A549 (cell line): ENCODE measurements around the gene SHC1.

ENCODE experiments used
- CTCF ChIP-seq: fragments of >200 bp; sonication (Bioruptor Twin); formaldehyde crosslinking; IDR thresholded peaks from 3 replicates; pipeline ENCODE4 v1.5.1; 2016
- EHMT2 ChIP-seq: fragments of 200-600 bp; sonication (generic); IDR thresholded peaks from 2 replicates; pipeline ENCODE4 v1.6.1; 2016; ENCODE audit warnings: antibody characterized with exemption, low read depth, mild to moderate bottlenecking, moderate library complexity
- EP300 ChIP-seq, 2 experiments: fragments of >200 bp; sonication (Bioruptor Twin); formaldehyde crosslinking; IDR thresholded peaks; 2 replicates in 1 of 2; 3 replicates in 1 of 2; pipeline ENCODE4 v1.6.1; 2016 to 2017
- ESRRA ChIP-seq: fragments of 150-350 bp; IDR thresholded peaks from 2 replicates; pipeline ENCODE4 v1.6.1; 2014; ENCODE audit warnings: mild to moderate bottlenecking, low read length, borderline replicate concordance
- HDAC2 ChIP-seq: fragments of 200-600 bp; sonication (generic); IDR thresholded peaks from 2 replicates; pipeline ENCODE4 v1.6.1; 2016
- KDM1A ChIP-seq: fragments of 200-600 bp; sonication (generic); IDR thresholded peaks from 2 replicates; pipeline ENCODE4 v1.6.1; 2016; ENCODE audit warnings: low read depth, mild to moderate bottlenecking
- POLR2A ChIP-seq: IDR thresholded peaks from 2 replicates; pipeline ENCODE4 v1.6.1; 2012; ENCODE audit warnings: mild to moderate bottlenecking, low read length
- POLR2AphosphoS2 ChIP-seq: conservative IDR thresholded peaks from 2 replicates; pipeline ENCODE4 v1.6.1; 2012; ENCODE audit warnings: low read length, improper control_type of control experiment, inconsistent platforms
- RAD21 ChIP-seq, 2 experiments: fragments of >200 bp in 1 of 2; sonication (Bioruptor Twin) in 1 of 2; formaldehyde crosslinking in 1 of 2; IDR thresholded peaks in 1 of 2; conservative IDR thresholded peaks in 1 of 2; 2 replicates in 1 of 2; 3 replicates in 1 of 2; pipeline ENCODE4 v1.6.1; 2012 to 2018; ENCODE audit warnings: inconsistent platforms in 1 of 2
- RARB ChIP-seq: fragments of 250-450 bp; sonication (Bioruptor Pico); IDR thresholded peaks from 2 replicates; pipeline ENCODE4 v1.8.0; 2021; ENCODE audit warnings: mild to moderate bottlenecking, moderate library complexity
- REST ChIP-seq: fragments of 200-600 bp; sonication (generic); IDR thresholded peaks from 2 replicates; pipeline ENCODE4 v1.6.1; 2016; ENCODE audit warnings: antibody characterized with exemption, mild to moderate bottlenecking, moderate library complexity

GRCh38 chr1:154951901-154952657 lies 18.5 kb downstream of the SHC1 start:
- TF ChIP-seq POLR2AphosphoS2 (no peak), CTCF (no peak), RARB (CRISPR knock-in tag) (no peak), ESRRA (no peak), POLR2A (no peak), HDAC2 (no peak), EP300 (IDR thresholded peaks at IDR 0.05) (no peak), RAD21 (conservative IDR thresholded peaks at IDR 0.05 in 1 of 2, IDR thresholded peaks at IDR 0.05 in 1 of 2) (no peak), REST (no peak), EHMT2 (no peak), KDM1A (no peak)
